Type B pancreatic cell (in vitro differentiated cells): Measurements from ENCODE around the gene CENPO. TPM values are rescaled to one million over a fixed set of nuclear protein-coding genes. Genes with fewer than 3 reads are reported as not detected.
A peak's percentile ranks its signal among the peaks of the same experiment; 100 is the strongest.

Source experiments
- DNase-seq: peaks from one replicate; pipeline ENCODE4 v3.0.0; 2021; ENCODE audit warnings: mixed read lengths; ENCODE audit not compliant: unreplicated experiment; ENCODE audit errors: extremely low spot score
- H3K27ac Mint-ChIP-seq: 2 replicates; pipeline ENCODE4 v1.8.0; 2021; ENCODE audit warnings: mild to moderate bottlenecking, mixed read lengths
- H3K27me3 Mint-ChIP-seq: 2 replicates; pipeline ENCODE4 v1.8.0; 2021; ENCODE audit warnings: mixed read lengths
- H3K36me3 Mint-ChIP-seq: 2 replicates; pipeline ENCODE4 v1.8.0; 2021; ENCODE audit warnings: mixed read lengths
- H3K4me1 Mint-ChIP-seq: one replicate; pipeline ENCODE4 v1.8.0; 2021; ENCODE audit warnings: mixed read lengths; ENCODE audit not compliant: unreplicated experiment
- H3K4me3 Mint-ChIP-seq: 2 replicates; pipeline ENCODE4 v1.8.0; 2021; ENCODE audit warnings: mild to moderate bottlenecking, mixed read lengths
- H3K9me3 Mint-ChIP-seq: 2 replicates; pipeline ENCODE4 v1.8.0; 2021; ENCODE audit warnings: mixed read lengths
- total RNA-seq: library from RNA; stranded (reverse); gene quantifications from 2 replicates; pipeline ENCODE4 v1.2.1, GENCODE V29; 2021; ENCODE audit warnings: low replicate concordance
- TF ChIP-seq, protein P1 (sequence below): fragments of 200-600 bp; sonication (generic); conservative IDR thresholded peaks from 2 replicates; pipeline ENCODE4 v1.5.0; 2021; ENCODE audit warnings: antibody characterized with exemption, mild to moderate bottlenecking

CENPO gene
- total RNA-seq, 1 donor from 2014 or later, result 39.7 TPM

DNA sequence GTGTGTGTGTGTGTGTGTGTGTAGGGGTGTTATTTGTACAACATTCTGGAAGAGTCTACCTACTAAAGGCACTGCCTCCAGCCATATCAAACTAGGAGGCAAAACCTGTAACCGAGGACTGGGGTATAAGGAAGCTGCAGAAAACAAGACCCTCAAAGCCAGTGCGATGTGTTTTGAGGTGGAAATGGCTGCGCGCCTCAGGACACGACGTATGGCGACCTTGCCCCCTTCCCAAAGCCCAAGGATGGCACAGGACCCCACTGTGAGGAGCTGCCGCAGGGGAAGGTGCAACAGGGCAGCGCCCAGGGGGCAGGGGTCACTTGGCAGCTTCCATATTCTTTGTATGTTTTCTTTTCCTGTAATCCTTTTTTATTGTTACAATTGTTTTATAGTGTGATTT is 59.8 kb downstream of the CENPO start:
- DNase-seq, result no peak
- TF ChIP-seq, protein P1, sequence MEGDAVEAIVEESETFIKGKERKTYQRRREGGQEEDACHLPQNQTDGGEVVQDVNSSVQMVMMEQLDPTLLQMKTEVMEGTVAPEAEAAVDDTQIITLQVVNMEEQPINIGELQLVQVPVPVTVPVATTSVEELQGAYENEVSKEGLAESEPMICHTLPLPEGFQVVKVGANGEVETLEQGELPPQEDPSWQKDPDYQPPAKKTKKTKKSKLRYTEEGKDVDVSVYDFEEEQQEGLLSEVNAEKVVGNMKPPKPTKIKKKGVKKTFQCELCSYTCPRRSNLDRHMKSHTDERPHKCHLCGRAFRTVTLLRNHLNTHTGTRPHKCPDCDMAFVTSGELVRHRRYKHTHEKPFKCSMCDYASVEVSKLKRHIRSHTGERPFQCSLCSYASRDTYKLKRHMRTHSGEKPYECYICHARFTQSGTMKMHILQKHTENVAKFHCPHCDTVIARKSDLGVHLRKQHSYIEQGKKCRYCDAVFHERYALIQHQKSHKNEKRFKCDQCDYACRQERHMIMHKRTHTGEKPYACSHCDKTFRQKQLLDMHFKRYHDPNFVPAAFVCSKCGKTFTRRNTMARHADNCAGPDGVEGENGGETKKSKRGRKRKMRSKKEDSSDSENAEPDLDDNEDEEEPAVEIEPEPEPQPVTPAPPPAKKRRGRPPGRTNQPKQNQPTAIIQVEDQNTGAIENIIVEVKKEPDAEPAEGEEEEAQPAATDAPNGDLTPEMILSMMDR, result no peak
- Mint-ChIP-seq H3K4me3 (no peak overlapping the region), H3K4me1 (peaks cover 20% of the 10 kb centered on the region), H3K27ac (no peak overlapping the region), H3K9me3 (no peaks in the 10 kb centered on the region), H3K27me3 (no peaks in the 10 kb centered on the region), H3K36me3 (peaks cover 7% of the 10 kb centered on the region)

DNA sequence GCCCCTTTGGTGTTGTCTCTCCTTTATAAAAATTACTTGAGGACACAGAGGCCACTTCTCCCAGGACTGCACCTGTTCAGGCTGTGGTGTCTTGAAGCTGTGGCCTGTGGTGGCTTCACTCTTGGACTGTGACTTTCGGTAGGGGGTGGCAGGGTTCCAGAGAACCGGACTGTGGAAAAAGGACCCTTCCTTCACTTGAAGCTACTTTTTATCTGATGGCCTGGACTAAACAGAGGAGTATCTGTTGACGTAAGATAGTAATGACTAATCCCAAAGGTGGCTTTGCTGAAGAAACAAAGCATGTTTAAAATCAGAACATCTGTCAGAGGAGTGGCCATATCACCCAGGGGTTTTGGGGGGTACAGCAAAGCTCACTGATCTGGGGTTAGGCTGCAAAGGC is 60.8 kb downstream of the CENPO start:
- Mint-ChIP-seq H3K27ac (no peak overlapping the region), H3K4me3 (no peak overlapping the region), H3K36me3 (peaks cover 12% of the 10 kb centered on the region), H3K4me1 (peaks cover 20% of the 10 kb centered on the region), H3K27me3 (no peaks in the 10 kb centered on the region), H3K9me3 (no peaks in the 10 kb centered on the region)
- DNase-seq, result no peak
- TF ChIP-seq, protein P1, result no peak

DNA sequence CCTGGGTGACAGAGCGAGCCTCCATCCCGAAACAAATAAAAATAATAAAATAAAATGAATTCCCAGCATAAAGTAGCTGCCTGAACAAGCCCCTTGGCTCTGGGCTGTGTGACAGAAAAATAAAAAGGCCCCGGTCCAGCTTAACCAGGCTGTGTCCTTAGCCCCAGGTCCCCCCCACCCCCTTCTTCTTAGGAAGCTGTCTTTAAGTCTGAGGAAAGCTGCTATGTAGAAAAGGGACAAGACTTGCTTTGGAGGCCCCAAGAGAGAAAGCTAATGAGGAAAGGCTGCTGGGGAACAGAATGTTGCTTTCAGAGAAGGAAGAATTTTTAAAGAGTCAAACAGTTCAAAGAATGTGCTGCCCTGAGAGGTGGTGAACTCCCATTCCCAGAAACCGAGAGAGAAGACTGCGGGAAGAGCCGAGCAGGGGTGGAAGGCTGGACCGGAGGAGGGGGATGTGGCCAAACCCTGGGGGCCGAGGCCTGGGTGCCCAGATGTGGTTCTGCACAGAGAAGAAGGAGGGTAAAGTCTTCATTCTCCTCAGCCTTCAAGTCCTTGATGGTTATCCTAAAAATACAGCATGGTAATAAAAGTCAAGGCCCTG is 61.9 kb downstream of the CENPO start:
- TF ChIP-seq, protein P1, result no peak
- Mint-ChIP-seq H3K4me1 (peaks cover 20% of the 10 kb centered on the region), H3K36me3 (peaks cover 14% of the 10 kb centered on the region), H3K27ac (no peak overlapping the region), H3K4me3 (no peak overlapping the region), H3K9me3 (no peaks in the 10 kb centered on the region), H3K27me3 (no peaks in the 10 kb centered on the region)
- DNase-seq, result no peak

DNA sequence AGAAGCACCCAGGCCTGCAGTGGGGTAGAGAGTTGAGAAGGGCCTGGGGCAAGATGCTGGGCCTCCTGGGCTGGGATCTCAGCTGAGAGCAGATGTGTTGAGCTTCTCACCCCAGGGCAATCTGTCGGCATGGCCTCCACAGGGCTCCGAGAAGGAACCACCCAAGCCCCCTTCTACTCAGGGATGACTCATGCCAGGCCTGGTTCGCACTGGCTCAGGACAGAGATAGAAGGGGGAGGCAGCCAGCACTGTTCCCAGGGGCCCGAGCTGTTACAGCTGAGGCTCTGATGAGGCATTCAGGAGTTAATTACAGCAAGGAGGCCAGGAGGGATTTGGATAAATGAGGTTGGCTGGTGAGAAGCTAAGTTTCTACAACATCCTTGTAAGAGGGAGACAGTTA is 62.5 kb downstream of the CENPO start:
- peak overlapping the region; percentile 49 for H3K27ac Mint-ChIP-seq
- H3K4me1 Mint-ChIP-seq, result peaks cover 20% of the 10 kb centered on the region
- H3K9me3 Mint-ChIP-seq, result no peaks in the 10 kb centered on the region
- no peak overlapping the region for H3K4me3 Mint-ChIP-seq
- no peaks in the 10 kb centered on the region for H3K27me3 Mint-ChIP-seq
- H3K36me3 Mint-ChIP-seq, result peaks cover 14% of the 10 kb centered on the region
- DNase-seq, result no peak
- TF ChIP-seq, protein P1, result no peak

DNA sequence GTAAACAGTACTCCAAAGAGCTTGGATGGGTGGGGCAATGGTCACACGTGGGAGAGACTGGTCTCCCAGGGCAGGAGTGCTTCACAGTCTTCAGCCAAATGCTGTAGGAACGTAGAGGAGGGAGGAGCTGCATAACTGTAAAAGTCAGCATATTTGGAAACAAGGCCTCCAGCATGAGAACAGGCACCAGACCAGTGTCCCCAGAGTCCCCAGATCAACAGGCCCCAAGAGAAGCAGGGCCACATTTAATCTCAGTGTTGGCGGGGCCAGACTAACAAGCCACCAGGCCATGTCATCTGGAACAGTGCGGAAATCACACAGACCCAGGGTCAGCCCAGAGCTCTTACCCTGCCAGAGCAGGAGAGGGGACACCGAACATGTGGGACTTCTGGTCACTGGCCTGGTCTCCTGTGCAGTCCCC is 63.6 kb downstream of the CENPO start:
- H3K4me3 Mint-ChIP-seq, result no peak overlapping the region
- TF ChIP-seq, protein P1, result no peak
- no peaks in the 10 kb centered on the region for H3K27me3 Mint-ChIP-seq
- H3K27ac Mint-ChIP-seq, result no peak overlapping the region
- peaks cover 20% of the 10 kb centered on the region for H3K4me1 Mint-ChIP-seq
- H3K9me3 Mint-ChIP-seq, result no peaks in the 10 kb centered on the region
- H3K36me3 Mint-ChIP-seq, result peaks cover 11% of the 10 kb centered on the region
- DNase-seq, result no peak

DNA sequence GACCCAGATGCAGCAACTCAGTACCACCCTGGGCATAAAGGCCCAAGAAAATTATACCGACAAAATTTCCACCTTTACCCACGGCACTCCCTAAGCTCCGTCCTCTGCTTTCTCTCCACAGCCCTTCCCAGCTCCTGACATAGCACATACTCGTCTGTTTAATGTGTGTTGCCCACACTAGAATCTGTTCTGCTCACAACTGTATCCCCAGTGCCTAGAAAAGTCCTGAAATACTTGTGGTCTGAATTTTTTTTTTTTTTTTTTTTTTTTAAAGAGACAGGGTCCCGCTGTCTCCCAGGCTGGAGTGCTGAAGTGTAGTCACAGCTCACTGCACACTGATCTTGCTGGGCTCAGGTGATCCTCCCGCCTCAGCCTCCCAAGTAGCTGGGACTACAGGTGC is 64.5 kb downstream of the CENPO start:
- H3K27ac Mint-ChIP-seq, result no peak overlapping the region
- H3K36me3 Mint-ChIP-seq, result peaks cover 11% of the 10 kb centered on the region
- peaks cover 20% of the 10 kb centered on the region for H3K4me1 Mint-ChIP-seq
- H3K9me3 Mint-ChIP-seq, result no peaks in the 10 kb centered on the region
- no peak for DNase-seq
- no peaks in the 10 kb centered on the region for H3K27me3 Mint-ChIP-seq
- TF ChIP-seq, protein P1, result no peak
- no peak overlapping the region for H3K4me3 Mint-ChIP-seq
